ENCODE results near the gene COA1.

DNA sequence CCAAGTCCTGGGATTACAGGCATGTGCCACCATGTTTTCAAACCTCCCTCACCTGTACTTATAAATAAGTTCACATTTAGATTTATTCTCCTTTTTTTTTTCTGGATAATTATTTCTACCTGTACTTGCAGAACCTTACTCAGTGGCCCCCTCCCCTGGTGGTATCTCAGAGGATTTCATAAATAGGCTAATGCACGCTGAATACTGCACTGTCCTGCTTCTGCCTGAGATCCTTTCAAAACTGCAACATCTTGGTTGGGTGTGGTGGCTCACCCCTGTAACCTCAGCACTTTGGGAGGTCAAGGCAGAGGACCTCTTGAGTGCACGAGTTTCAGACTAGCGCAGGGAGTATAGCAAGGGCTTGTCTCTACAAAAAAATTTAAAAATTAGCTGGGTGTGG is 24.5 kb upstream of the COA1 start:
- TF ChIP-seq, protein P1, sequence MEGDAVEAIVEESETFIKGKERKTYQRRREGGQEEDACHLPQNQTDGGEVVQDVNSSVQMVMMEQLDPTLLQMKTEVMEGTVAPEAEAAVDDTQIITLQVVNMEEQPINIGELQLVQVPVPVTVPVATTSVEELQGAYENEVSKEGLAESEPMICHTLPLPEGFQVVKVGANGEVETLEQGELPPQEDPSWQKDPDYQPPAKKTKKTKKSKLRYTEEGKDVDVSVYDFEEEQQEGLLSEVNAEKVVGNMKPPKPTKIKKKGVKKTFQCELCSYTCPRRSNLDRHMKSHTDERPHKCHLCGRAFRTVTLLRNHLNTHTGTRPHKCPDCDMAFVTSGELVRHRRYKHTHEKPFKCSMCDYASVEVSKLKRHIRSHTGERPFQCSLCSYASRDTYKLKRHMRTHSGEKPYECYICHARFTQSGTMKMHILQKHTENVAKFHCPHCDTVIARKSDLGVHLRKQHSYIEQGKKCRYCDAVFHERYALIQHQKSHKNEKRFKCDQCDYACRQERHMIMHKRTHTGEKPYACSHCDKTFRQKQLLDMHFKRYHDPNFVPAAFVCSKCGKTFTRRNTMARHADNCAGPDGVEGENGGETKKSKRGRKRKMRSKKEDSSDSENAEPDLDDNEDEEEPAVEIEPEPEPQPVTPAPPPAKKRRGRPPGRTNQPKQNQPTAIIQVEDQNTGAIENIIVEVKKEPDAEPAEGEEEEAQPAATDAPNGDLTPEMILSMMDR (conservative IDR thresholded peaks at IDR 0.05 in 1 of 2, IDR thresholded peaks at IDR 0.05 in 1 of 2; ENCODE audit: extremely low read depth in 1 of 2, insufficient read depth in 1 of 2, low read depth in 1 of 2, low read length in 2 of 2): no peak
- no peak for TF ChIP-seq EZH2 (IDR thresholded peaks at IDR 0.05; ENCODE audit: borderline replicate concordance, low read length)

Data from mammary epithelial cell (primary cell).